ENCODE results near the gene USP36.
"Not testable (repeated sequence)": the region's sequence is repeated elsewhere in the genome, so short reads cannot be mapped to it uniquely, and the experiment has no call there.

Gene USP36

DNA sequence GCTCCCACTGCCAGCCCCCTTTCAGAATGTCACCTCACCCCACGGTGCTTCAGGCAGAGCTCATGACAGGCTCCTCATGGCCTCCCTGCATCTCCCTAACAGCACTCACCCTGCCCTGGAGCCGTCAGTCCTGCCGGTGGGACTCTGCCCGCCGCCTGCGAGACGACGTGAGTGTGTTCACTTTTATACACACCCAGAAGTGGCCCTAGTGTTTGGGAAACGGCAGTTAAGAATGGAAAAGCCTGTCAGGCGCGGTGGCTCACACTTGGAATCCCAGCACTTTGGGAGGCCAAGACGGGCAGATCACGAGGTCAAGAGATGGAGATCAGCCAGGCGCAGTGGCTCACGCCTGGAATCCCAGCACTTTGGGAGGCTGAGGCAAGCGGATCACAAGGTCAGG, 46.2 kb downstream of the USP36 start:
- no peak for DNase-seq

DNA sequence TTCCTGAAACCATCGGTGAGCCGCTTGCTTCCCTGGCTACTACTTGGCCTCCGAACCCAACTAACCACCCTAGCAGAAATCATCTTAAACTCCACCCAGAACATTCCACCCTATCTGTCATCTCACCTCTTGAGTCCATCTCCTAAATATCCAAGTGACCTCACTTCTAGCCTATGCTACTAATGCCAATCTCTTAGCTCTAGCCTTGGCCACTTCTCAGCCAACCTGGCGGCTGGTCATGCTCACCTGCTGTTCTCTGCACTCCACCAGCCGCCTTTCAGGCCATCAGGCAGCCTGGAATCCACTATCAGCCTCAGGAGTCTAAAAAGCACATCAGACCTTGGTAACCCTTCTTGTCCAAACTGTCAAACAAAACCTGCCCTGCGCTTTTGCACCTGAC, 46.6 kb downstream of the USP36 start:
- DNase-seq: no peak

DNA sequence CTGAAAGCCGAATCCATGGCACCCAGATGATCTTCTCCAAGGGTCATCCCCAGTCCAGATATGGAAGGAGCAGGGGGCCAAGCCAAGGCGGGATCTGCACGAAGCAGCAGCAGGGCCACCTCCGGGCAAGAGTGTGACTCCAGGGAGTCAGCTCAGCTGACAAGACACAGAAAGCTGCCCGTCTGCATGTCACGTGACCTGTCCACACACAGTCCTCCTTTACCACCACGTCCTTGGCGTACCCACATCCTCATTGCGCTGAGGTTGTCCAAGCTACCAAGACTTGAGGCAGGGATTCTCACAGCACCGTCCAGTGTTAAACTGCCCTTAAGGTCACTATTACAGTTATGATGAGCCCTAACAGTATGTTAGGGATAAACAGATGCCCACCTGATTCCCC, 47.2 kb downstream of the USP36 start:
- DNase-seq: no peak

DNA sequence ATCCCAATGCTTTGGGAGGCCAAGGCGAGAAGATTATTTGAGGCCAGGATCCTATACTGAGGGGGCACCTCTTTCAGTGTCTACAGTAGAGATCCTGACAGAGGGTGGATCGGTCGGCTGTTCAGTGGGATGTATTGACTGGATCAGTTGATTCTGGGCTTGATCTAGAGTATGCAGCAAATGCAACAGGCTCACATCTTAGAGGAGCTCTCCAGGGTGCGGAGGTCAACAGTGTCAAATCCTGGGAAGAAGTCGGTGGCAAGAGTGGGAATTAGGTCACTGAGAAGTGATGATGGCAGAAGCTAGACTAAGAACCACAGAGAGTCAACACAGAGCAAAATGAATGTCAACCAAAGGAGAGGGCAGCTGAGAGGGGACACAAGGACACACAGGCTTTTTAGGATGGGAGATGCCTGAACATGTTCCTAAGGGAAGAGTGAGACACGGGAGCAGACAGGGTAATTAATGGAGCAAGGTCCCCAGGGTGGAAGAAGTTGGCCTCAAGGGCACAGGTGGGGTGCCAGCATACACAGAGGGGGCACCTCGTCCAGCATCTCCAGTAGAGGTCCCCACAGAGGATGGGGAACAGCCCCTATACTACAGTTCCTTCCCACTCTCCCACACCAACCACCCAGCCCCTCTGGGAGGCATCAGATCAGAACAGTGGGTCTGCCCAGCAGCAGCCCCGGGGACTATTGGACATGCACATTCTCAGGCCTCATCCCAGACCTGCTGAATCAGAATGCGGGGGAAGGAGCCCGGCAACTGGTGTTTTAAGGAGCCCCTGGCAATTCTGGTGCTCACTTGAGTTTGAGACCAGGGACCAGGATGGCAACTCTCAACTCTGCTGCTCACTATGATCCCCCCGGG, 48.5 kb downstream of the USP36 start:
- no peak for DNase-seq

DNA sequence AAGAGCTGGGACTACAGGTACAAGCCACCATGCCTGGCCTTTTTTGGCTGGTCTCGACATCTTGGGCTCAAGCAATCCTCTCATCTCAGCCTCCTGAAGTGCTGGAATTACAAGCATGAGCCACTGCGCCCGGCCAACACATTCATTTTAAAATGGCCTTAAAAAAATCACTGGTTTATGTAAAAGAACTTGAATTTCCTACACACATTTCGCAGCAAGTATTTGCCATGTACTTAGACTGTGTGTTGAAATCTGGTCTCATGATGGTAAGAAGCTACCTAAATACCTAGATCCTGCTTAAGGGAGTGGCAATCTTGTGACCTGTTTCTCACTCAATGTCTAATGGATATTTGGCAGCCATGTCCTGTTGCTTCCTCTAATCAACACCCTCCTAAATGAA, 50.1 kb downstream of the USP36 start:
- no peak for DNase-seq

DNA sequence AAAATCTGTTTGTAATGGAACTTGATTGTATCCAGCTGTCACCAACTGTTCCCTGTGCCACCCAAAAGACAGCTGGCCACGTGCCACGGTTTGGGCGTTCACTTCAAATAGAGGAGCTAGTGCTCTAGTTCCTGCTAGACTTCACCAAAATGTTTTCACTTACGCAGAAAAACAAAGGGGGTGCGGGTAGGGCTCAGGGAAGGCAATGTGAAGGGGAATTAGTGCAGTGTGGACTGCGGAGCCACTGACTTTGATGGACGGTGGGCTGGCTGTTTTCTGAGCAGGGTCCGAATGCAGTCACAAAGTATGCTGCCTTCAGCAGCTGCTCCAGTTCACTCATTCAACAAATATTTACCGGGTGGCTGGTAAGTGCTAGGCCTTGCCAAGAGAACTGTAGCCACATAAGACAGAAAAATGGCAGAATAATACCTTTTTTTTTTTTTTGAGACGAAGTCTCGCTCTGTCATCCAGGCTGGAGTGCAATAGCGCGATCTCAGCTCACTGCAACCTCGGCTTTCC, 50.9 kb downstream of the USP36 start:
- DNase-seq: peak in 27 of 56 donors; percentile 23 to 74 (median 44)

DNA sequence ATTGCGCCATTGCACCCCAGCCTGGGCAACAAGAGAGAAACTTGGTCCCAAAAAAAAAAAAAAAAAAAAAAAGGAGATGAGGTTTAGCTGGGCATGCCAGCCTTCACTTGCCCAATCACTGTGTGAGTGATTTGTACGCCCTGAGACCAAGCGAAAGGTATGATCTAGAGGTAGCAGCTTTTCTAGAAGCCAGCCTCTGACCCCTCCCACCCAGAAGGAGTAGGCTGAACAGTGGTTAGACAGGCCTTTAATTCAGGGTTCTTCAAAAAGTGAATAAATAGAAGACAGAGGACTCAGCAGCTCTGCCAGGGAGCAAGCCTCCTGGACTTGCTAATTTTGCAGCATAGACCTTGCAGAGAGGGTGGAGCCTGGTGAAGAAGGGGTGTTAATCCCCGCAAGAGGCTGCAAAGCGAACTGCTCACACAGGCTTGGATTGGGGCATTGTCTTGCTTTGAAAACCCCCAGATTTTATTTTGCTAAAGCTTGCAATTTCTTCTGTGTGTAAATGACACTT, 51.4 kb downstream of the USP36 start:
- DNase-seq: no peak

DNA sequence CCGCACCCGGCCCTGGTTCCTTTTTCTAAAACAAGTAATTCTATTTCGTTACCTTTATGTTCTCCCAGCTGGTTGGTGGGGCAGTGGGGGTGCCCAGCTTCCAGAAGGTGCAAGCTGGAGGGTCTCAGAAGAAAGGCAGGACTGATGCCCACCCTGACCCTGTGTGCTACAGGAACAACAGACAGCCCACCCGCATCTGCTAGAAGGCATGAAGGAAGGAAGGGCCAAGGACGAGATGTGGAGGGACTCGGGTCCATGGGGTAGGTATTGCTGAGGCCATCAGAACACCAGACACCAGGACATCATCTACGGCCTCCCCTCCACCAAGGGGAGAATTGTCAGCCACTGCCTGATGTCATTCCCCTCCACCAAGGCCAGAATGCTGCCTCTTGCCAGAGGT, 52.2 kb downstream of the USP36 start:
- DNase-seq: no peak

DNA sequence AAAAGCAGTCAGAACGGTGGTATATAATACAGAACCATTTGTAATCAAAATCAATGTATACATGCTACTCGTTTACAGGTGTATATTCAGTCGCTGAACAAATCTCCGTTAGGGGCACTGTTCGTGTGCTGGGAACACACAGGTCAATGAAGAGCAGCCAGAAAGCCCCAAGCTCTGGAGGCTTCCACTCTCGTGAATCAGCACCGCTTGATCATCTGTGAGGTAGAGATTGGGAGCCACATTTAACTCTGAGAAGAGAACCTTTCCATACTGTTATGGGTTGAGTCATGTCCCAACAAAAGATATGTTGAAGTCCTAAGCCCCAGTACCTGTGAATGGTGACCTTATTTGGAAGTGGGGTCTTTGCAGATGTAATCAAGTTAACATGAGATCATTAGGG, 53.2 kb downstream of the USP36 start:
- no peak for DNase-seq

DNA sequence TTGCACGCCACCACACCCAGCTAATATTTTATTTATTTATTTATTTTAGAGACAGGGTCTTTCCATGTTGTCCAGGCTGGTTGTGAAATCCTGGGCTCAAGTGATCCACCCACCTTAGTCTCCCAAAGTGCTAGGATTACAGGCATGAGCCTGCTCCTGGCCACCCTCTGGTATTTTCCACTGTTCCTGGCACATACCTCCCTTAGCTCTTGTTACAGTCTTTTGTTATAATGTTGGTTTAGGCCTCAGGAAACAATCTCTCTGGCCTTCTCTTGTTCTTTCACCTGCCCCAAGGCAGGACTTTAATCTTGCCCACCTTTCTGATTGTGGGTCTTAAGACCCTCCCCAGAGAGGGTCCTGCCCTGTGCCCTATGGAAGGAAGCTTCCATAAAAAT, 55.0 kb downstream of the USP36 start:
- no peak for DNase-seq

DNA sequence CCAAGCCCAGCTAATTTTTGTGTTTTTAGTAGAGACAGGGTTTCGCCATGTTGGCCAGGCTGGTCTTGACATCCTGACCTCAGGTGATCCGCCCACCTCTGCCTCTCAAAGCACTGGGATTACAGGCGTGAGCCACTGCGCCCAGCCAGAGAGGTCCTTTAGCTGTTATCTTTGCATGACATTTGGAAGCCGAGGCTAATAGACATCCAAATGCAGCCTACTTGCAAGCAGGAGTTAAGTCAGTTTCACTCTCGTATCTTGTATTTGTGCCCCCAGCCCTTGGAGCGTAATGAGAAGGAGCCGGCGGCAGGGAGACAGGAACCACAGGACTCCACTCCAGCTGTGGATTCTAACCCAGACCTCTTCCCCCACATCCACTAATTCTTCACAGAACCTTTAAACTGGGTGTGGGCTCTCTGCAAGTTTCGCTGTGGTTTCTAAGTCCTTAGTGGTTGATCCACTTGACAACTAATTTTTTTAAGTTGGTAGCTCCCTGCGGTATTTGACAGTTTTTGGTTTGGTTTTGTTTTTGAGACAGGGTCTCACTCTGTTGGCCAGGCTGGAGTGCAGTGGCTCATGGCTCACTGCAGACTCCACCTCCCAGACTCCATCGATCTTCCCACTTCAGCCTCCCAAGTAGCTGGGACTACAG, 55.5 kb downstream of the USP36 start:
- DNase-seq: no peak

DNA sequence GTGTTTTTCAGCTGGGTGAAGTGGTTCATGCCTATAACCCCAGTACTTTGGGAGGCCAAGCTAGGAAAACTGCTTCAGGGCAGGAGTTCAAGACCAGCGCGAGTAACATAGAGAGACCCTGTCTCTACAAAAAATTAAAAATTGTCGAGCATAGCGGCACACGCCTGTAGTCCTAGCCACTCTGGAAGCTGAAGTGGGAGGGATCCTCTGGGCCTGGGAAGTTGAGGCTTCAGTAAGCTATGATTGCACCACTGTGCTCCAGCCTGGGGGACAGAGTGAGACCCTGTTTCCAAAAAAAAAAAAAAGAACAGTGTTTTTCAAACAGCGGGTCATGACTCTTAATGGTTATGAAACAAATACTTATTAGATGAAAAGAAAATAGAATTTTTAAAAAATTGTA, 56.3 kb downstream of the USP36 start:
- no peak for DNase-seq

DNA sequence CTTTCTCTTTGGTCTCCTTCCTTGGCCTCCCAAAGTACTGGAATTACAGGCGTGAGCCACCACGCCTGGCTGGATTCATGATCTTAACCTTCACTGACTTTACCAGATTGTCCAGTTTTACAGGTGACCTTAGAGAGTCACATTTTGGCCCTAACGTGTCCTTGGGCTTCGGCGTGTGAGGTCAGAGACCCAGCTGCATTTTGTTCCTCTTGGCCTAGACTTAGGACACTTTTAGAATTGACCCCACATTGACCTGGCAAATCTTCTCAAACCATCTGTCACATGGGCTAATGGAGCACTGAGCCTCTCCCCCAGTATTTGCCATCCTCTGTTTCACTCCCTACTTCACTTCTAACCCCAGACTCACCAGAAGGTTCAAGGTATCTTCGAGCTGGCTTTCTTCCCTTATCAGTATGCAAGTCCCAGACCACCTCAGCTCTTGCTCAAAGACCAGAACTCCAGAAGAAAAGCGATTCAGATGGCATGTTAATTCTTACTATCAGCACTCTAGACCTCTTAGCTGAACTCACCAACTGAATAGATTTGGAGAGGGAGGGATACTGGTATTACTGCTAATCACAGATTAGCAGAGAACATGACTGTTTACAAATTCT, 56.8 kb downstream of the USP36 start:
- no peak for DNase-seq

DNA sequence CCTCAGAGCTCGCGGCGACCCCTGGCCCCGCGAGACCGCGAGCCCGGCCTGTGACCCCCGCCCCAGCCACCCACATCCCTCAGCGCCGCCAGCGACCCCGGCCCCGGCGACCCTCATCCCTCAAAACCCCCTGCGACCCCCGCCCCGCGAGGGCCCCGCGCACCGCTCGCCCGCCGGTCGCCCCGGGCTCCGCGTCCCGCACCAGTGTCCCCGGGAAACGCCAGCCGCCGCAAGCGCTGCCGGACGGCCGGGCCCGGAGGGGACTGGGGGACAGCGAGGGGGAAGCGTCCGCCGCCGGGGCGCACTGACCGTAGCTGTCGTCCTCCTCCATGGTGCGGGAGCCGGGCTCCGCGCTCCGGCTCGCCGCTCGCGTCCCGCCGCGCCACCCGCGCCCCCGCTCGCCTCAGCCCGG, 58.7 kb downstream of the USP36 start, which contains the start of gene CYTH1:
Gene CYTH1, minus strand, starts transcription at position 381 of the 412 bp plus-strand sequence. Its CDS starts 50 bp downstream, at position 331.
- peak in 1 of 56 donors; percentile 61 for DNase-seq

DNA sequence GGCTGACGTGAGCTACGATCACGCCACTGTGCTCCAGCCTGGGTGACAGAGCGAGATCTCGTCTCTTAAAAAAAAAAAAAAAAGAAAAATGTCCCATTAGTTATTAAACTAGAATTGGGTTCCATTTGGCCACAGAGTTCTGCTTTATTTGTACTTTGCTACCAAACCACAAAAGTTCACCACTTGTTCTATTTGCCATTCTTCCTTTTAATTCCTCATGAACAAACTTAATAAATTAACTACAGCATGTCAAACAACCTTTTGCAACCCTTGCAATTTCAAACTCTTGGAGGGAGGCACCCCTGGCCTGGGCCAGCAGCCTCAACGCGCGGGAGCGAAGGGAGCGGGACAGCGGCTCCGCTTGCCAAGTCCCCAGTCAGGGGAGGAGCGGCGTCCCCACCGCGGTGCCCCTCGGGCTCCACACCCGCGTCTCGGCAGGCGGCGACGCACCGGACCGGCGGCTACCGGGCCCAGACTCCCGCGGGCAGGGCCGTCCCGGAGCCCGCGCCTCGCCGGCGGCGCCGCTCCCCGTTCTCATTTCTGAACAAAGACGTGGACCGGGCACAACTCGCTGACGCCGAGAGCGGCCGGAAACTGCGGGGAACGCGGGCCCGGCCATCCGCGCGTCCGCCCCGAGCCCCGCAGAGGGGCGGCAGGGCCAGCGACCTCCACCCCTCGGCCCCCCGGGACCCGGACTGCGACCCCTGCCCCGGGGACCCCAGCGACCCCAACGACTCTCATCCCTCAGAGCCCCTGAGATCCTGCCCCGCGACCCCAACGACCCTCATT, 59.3 kb downstream of the USP36 start:
- peak in 26 of 56 donors; percentile 20 to 62 (median 38) for DNase-seq

DNA sequence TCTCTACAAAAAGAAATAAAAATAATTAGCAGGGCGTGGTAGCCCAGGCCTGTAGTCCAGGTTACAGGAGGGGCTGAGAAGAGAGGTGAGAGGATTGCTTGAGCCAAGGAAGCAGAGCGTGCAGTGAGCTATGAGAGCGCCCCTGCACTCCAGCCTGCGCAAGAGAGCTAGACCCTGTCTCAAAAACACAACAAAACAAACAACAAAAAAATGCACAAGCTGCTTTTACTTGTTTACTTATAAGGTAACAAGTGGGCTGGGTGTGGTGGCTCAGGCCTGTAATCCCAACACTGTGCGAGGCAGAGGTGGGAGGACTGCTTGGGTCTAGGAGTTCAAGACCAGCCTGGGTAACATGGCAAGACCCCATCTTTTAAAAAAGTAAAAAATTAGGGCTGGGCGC, 60.3 kb downstream of the USP36 start:
- DNase-seq: no peak

DNA sequence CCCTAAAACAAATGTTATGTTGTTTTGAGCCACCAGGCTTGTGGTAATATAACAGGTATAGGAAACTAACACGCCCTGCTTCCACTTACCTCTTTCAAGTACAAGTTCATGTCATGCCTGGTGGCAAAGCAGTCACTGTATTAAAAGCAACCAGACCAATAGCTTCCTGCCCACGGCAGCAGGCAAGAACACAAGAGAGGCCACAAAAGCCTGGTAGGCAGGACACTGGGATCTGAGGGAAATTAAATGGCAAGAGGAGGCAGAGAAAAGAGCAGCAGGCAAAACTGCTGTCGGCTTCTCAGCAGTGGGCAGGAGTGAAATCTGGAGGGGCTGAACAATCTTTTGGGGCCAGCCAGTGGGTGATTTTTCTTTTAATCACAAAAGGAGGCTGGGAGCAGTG, 60.8 kb downstream of the USP36 start:
- peak in 1 of 56 donors; percentile 19 for DNase-seq

DNA sequence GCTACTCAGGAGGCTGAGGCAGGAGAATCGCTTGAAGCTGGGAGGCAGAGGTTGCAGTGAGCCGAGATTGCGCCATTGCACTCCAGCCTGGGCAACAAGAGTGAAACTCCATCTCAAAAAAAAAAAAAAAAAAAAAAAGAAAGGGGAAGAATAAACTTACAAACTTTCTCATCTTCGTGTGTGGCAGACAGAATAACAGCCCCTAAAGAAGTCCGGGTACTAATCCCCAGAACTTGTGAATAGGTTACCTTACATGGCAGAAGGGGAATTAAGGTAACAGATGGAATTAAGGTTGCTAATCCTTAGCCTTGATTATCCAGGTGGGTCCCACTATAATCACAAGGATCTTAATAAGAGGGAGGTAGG, 61.3 kb downstream of the USP36 start:
- DNase-seq: not testable (repeated sequence)

DNA sequence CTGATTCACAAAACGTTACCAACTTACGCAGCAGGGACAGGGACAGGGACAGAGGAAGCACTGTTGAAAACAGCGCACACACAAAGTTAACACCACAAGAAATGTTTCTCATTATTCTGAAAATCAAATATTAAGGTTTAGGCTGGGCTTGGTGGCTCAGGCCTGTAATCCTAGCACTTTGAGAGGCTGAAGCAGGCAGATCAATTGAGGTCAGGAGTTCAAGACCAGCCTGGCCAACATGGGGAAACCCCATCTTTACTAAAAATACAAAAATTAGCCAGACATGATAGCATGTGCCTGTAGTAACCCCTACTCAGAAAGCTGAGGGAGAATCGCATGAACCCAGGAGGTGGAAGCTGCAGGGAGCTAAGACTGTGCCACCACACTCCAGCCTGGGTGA, 62.7 kb downstream of the USP36 start:
- no peak for DNase-seq

DNA sequence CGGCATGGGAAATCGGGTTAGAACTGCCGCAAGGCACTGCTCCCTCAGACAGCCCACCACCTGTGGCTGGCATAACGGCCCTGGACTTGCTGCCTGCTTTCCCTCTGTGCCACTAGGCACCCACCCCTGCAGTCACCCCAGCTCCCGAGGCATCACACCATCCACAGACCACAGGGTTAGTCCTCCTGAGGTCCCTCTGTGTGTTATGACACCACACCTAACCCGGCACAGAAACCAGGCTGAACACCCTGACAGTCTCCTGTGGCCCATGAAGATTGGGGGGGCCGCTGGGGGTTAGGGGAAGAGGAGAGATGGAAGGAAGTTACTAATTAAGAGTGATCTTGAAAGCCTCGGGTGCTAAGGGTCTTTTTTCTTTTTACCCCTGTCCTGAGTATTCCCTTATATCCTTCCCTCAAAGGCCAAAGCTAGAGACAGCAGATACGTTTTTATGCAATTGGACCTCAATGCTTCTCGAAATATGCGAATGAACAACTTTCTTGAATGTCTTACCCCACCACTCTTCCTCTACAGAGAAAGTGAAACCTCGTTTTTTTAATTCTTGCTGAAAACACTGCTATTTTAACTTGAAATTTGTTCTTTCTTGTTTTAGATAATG, 65.5 kb downstream of the USP36 start:
- no peak for DNase-seq

DNA sequence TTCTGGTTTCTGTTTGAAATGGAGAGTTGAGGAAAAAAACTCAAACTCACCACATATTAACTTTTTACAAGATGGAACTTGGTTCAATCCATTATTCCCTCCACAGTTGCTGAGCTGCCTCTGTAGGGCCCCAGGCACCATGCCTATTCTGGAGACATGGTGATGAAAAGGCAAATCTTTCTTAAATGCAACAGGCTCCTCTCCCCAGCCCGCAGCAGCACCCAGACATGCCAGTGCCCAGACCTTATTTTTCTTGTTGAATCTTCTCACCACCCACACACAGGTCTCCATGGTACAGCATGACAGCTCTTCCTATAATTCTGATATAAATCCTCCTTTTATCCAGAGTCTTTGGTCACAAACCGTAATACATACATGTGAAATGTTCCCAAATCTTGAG, 66.2 kb downstream of the USP36 start:
- no peak for DNase-seq
